GM18861 (cell line): Measurements from ENCODE around the gene LEPR.
A peak's percentile ranks its signal among the peaks of the same experiment; 100 is the strongest.
"Not testable (repeated sequence)": the region's sequence is repeated elsewhere in the genome, so short reads cannot be mapped to it uniquely, and the experiment has no call there.

Experiments
- ATAC-seq: cut with Tn5 transposase; IDR thresholded peaks from one replicate; pipeline ENCODE4 v1.9.1; 2021; ENCODE audit not compliant: unreplicated experiment

LEPR gene

GRCh38 chr1:65420590-65421350 is at the start of gene LEPR, which contains the start of gene LEPROT:
Gene LEPR (plus strand): TSS chr1:65420668. CDS start chr1:65565566, 144,898 bp downstream.
Gene LEPROT (plus strand): TSS chr1:65420668. CDS start chr1:65420725, 57 bp downstream.
- peak; percentile 29 for ATAC-seq

- no peak for ATAC-seq
Measured at GRCh38 chr1:65371544-65371943, 48.9 kb upstream of the LEPR start.

DNA sequence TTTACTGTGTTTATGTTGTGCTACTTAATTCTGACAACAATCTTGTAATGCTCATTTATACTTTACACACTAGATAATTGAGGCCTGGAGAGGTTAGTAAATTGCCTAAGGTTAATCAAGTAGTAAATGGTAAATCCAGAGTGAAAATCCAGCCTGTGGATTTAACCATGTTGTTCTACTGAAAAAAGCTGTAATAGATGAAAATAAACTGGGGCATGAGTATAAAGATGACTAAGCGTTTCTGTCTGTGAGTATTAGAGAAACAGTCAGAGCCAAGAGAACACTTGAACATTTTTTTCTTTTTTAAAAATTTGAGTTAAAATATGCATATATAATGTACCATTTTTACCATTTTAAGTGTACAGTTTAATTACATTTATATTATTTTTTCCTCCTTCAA is 47.9 kb upstream of the LEPR start:
- no peak for ATAC-seq

GRCh38 chr1:65377496-65378246 is 42.8 kb upstream of the LEPR start:
- ATAC-seq: no peak

DNA sequence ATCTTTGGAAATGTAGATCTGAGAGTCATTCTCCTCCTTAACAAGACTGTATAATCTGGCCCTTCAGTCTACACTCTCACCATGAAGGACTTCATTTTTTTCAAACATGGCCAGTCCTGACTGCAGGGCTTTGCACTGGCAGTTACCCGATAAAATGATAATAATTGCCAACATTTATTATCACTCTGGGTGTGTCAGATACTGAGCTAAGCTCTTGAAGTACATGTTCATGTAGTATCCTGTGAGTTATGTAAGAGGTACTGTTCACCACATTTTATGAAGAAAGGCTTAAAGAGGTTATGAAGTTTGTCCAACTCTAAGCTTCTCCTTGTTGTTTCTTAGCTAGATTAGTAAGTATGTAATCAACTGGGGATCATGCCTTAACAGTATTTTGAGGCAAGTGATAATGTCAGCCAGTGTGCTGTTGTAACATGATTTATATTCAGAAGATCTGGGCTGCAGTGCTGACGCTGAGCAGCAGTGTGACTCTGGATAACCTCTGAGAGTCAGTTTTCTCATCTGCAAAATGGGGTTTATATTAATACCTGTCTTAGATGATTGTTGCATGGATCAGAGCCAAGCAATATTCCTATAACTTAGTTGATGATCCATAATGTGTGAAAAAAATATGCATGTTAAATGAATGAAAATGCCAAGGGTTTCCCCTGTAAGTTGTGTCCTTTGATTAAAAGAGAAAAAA is 42.1 kb upstream of the LEPR start:
- no peak for ATAC-seq

- ATAC-seq: not testable (repeated sequence)
Measured at GRCh38 chr1:65384426-65384825, 36.0 kb upstream of the LEPR start.

GRCh38 chr1:65386439-65386838 is 34.0 kb upstream of the LEPR start:
- no peak for ATAC-seq

DNA sequence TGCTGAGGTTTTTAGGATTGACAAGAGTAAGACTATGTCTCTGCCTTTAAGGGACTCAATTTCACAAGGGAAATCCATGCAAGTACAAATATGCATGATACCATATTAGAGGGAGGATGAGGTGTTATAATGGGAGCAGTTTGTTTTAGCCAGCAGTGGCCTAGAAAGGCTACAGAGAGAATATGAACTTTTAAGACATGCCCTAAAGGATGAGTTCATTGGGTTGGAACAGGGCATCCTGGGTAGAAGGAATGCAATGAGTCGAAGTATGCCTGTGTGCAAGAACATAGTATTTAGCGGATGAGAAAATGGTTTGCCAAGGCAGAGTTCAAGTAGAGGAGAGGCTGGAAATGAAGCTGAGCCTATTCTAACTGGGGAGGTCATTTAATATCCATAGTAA is 32.6 kb upstream of the LEPR start:
- no peak for ATAC-seq

DNA sequence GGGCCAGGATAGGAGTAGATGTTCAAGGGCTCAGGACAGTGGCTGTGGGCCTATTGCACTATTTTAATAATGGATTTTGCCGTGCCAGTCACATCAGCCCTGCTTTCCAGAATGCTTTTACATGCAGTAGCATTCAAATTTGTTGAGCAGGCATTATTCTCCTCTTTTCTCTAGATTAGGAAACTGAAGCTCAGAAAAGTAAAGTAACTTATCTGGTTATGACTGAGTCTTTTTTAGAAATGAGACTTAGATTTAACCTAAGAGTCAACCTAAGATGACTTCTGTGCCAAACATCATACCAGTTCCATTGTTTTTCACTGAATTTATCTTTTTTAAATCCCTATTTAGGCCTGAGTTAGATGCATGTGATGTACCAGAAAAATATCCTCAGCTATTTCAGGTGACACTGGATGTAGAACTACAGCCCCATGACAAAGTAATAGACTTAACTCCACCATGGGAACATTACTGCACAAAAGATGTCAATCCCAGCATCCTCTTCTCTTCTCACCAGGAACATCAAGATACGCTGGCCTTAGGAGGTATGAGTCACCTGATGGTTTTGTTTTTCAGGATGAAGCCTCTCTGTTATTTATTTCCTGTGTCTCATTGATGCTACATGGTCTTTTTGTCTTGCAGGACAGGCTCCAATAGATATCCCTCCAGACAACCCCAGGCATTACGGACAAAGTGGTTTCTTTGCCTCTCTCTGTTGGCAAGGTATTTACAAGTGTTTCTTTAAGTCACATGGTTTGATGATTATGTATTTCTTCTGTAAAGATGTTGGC is 31.4 kb upstream of the LEPR start:
- ATAC-seq: no peak

- ATAC-seq: no peak
Measured at GRCh38 chr1:65392497-65392896, 28.0 kb upstream of the LEPR start.

- peak; percentile 97 for ATAC-seq
Measured at GRCh38 chr1:65393347-65393746, 27.1 kb upstream of the LEPR start.

GRCh38 chr1:65393928-65394327 is 26.5 kb upstream of the LEPR start:
- ATAC-seq: peak; percentile 3

DNA sequence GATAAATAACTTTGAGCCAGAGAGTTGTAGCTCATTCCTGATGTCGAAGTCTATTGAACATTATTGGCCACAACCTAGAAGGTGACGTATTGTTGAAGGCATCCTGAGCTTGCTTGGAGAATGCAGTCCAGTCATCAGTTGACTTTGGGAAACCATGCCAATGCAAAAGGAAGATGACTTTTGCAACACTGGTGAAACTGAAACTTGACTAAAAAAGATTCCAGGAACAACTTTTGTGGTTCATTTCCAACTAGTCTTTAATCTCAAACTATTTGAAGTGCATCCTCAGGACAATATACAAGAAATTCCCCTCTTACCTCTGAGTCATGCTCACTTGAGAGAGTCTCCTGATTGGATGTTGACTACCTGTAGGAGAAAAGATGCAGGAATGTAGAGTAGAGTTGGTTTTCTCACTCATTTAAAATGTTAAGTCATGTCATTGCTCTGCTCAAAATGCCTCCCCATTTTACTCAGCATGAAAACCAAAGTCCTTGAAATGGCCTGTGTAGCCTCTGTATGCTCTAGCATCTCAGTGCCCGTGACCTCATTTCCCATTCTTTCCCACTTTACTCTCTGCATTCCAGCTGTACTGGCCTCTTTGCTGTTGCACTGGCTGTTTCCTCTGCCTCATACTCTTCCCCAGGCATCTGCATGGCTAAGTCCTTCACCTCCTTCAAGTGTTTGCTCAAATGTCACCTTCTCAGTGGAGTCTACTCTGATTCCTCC is 24.4 kb upstream of the LEPR start:
- ATAC-seq: no peak

GRCh38 chr1:65398083-65398482 is 22.4 kb upstream of the LEPR start:
- ATAC-seq: no peak

- no peak for ATAC-seq
Measured at GRCh38 chr1:65399003-65399402, 21.5 kb upstream of the LEPR start.

GRCh38 chr1:65401612-65402011 is 18.9 kb upstream of the LEPR start:
- ATAC-seq: no peak

GRCh38 chr1:65404941-65405340 is 15.5 kb upstream of the LEPR start:
- ATAC-seq: no peak

- no peak for ATAC-seq
Measured at GRCh38 chr1:65407877-65408276, 12.6 kb upstream of the LEPR start.

DNA sequence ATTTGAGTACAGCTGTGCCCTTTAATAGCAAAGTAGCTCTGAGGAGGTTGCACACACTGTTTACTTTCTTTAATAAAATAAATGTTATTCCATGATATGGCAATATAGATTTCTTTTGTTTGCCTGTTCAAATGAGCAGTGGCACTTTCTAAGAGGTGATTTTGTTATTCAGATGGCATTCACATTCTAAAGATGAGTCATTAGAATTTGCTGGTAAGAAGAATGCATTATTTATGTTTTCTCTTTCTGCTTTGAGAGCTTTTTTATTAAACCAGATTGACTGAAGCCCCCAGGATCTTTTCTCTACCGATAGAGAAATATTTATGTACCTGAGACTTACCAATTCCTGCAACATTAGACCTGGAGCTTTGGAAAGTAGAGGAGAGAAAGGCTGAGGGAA is 11.2 kb upstream of the LEPR start:
- ATAC-seq: no peak

GRCh38 chr1:65409816-65410326 is 10.6 kb upstream of the LEPR start:
- no peak for ATAC-seq
